Loucy (cell line): ENCODE measurements around the gene CLIP1.

Source experiments
- H2AFZ ChIP-seq: fragments of 200-600 bp; sonication (generic); 2 replicates; pipeline ENCODE4 v1.6.0; 2016; ENCODE audit warnings: antibody characterized with exemption, mild to moderate bottlenecking, low read length, moderate library complexity
- H3F3A ChIP-seq: fragments of 200-600 bp; 2 replicates; pipeline ENCODE4 v1.6.0; 2016; ENCODE audit warnings: antibody characterized with exemption, low read depth, mild to moderate bottlenecking
- H3K27me3 ChIP-seq: fragments of 200-600 bp; sonication (generic); 2 replicates; pipeline ENCODE4 v1.6.1; 2014; ENCODE audit warnings: low read length, mild to moderate bottlenecking; ENCODE audit not compliant: insufficient read depth, poor library complexity, severe bottlenecking
- H3K36me3 ChIP-seq: fragments of 200-600 bp; sonication (generic); 2 replicates; pipeline ENCODE4 v1.6.1; 2016; ENCODE audit warnings: low read length; ENCODE audit not compliant: insufficient read depth
- H3K4me1 ChIP-seq: fragments of 200-600 bp; sonication (generic); 2 replicates; pipeline ENCODE4 v1.5.1; 2014; ENCODE audit warnings: low read length, mild to moderate bottlenecking; ENCODE audit not compliant: insufficient read depth, poor library complexity, severe bottlenecking
- H3K4me2 ChIP-seq: fragments of 200-600 bp; sonication (generic); 2 replicates; pipeline ENCODE4 v1.6.0; 2014; ENCODE audit warnings: antibody characterized with exemption, low read length, low read depth, mild to moderate bottlenecking; ENCODE audit not compliant: poor library complexity, severe bottlenecking
- H3K4me3 ChIP-seq: fragments of 200-600 bp; sonication (generic); 2 replicates; pipeline ENCODE4 v1.5.1; 2014; ENCODE audit warnings: low read length, mild to moderate bottlenecking, mixed read lengths; ENCODE audit not compliant: poor library complexity, severe bottlenecking
- H3K79me2 ChIP-seq: fragments of 200-600 bp; sonication (generic); 2 replicates; pipeline ENCODE4 v1.6.1; 2014; ENCODE audit warnings: low read length; ENCODE audit not compliant: insufficient read depth
- H3K9ac ChIP-seq: fragments of 200-600 bp; sonication (generic); 2 replicates; pipeline ENCODE4 v1.6.0; 2014; ENCODE audit warnings: mild to moderate bottlenecking, low read depth, low read length, moderate library complexity; ENCODE audit not compliant: poor library complexity, severe bottlenecking
- H3K9me2 ChIP-seq: fragments of 200-600 bp; sonication (generic); replicated peaks from 2 replicates; pipeline ENCODE4 v1.6.1; 2016; ENCODE audit warnings: low read depth, low read length, mixed read lengths
- H3K9me3 ChIP-seq: fragments of 200-600 bp; sonication (generic); 2 replicates; pipeline ENCODE4 v1.6.1; 2014; ENCODE audit warnings: mild to moderate bottlenecking, antibody characterized with exemption, low read length, low read depth; ENCODE audit not compliant: insufficient read depth
- H4K20me1 ChIP-seq: fragments of 200-600 bp; sonication (generic); 2 replicates; pipeline ENCODE4 v1.6.0; 2014; ENCODE audit warnings: antibody characterized with exemption, low read length, mild to moderate bottlenecking; ENCODE audit not compliant: insufficient read depth, poor library complexity, severe bottlenecking
- EZH2phosphoT487 ChIP-seq: fragments of 200-600 bp; IDR thresholded peaks from 2 replicates; pipeline ENCODE4 v1.6.1; 2018; ENCODE audit warnings: antibody characterized with exemption, mild to moderate bottlenecking, moderate library complexity, borderline replicate concordance
- TF ChIP-seq, protein P1 (sequence below): fragments of 200-600 bp; sonication (generic); conservative IDR thresholded peaks from 2 replicates; pipeline ENCODE4 v1.5.1; 2014; ENCODE audit warnings: mild to moderate bottlenecking, antibody characterized with exemption, low read length

CLIP1 gene

DNA sequence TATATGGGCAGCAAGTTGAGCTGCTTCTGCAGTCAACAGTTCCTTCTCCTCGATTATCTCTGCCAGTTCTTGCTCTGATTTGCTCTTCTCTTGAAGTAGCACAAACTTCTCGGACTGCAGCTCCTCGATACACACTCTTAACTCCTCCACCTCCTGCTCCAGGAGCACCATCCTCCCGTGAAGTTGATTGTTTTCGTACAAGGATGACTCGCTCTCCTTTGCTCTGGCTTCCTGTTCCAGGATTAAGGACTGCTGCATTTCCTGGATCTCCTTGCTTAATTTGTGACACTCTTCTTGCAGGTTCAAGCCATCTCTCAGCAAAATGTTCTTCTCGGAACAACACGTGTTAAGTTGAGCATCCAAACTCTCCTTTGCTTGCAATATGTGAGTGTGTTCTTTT lies 100.0 kb downstream of the CLIP1 start:
- no peaks in the 10 kb centered on the region for H3K27me3 ChIP-seq
- H3K4me3 ChIP-seq, result no peak overlapping the region
- peaks cover 3% of the 10 kb centered on the region; the same call in 1 of the 2 replicates for H3K36me3 ChIP-seq
- no peaks in the 10 kb centered on the region for H3K79me2 ChIP-seq
- no peak for TF ChIP-seq EZH2phosphoT487
- TF ChIP-seq, protein P1, sequence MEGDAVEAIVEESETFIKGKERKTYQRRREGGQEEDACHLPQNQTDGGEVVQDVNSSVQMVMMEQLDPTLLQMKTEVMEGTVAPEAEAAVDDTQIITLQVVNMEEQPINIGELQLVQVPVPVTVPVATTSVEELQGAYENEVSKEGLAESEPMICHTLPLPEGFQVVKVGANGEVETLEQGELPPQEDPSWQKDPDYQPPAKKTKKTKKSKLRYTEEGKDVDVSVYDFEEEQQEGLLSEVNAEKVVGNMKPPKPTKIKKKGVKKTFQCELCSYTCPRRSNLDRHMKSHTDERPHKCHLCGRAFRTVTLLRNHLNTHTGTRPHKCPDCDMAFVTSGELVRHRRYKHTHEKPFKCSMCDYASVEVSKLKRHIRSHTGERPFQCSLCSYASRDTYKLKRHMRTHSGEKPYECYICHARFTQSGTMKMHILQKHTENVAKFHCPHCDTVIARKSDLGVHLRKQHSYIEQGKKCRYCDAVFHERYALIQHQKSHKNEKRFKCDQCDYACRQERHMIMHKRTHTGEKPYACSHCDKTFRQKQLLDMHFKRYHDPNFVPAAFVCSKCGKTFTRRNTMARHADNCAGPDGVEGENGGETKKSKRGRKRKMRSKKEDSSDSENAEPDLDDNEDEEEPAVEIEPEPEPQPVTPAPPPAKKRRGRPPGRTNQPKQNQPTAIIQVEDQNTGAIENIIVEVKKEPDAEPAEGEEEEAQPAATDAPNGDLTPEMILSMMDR, result no peak
- H3K9me3 ChIP-seq, result no peaks in the 10 kb centered on the region
- no peak overlapping the region for H3K4me2 ChIP-seq
- H2AFZ ChIP-seq, result no peak overlapping the region
- H3K9me2 ChIP-seq, result no peaks in the 10 kb centered on the region
- H3F3A ChIP-seq, result no peaks in the 10 kb centered on the region
- no peaks in the 10 kb centered on the region for H3K4me1 ChIP-seq
- H3K9ac ChIP-seq, result no peak overlapping the region
- no peaks in the 10 kb centered on the region for H4K20me1 ChIP-seq

- Histone ChIP-seq H3F3A (no peaks in the 10 kb centered on the region), H4K20me1 (no peaks in the 10 kb centered on the region), H3K36me3 (peaks cover 10% of the 10 kb centered on the region; the same call in 1 of the 2 replicates), H3K9me2 (no peaks in the 10 kb centered on the region), H3K9me3 (no peaks in the 10 kb centered on the region), H3K4me2 (no peak overlapping the region), H3K27me3 (no peaks in the 10 kb centered on the region), H3K79me2 (no peaks in the 10 kb centered on the region), H3K4me3 (no peak overlapping the region), H3K9ac (no peak overlapping the region), H2AFZ (no peak overlapping the region), H3K4me1 (no peaks in the 10 kb centered on the region)
- no peak for TF ChIP-seq EZH2phosphoT487
- TF ChIP-seq, protein P1, result no peak
These were observed 103.6 kb downstream of the CLIP1 start for GRCh38 chr12:122318607-122319605.

GRCh38 chr12:122312926-122313325 lies 109.5 kb downstream of the CLIP1 start:
- H4K20me1 ChIP-seq, result no peaks in the 10 kb centered on the region
- no peaks in the 10 kb centered on the region for H3K9me3 ChIP-seq
- H3K9ac ChIP-seq, result no peak overlapping the region
- H3F3A ChIP-seq, result no peaks in the 10 kb centered on the region
- no peaks in the 10 kb centered on the region for H3K79me2 ChIP-seq
- no peak overlapping the region for H3K4me2 ChIP-seq
- no peak overlapping the region for H2AFZ ChIP-seq
- H3K36me3 ChIP-seq, result peaks cover 11% of the 10 kb centered on the region; the same call in 1 of the 2 replicates
- H3K4me1 ChIP-seq, result peaks cover 7% of the 10 kb centered on the region
- no peaks in the 10 kb centered on the region for H3K9me2 ChIP-seq
- no peak overlapping the region for H3K4me3 ChIP-seq
- no peaks in the 10 kb centered on the region for H3K27me3 ChIP-seq
- no peak for TF ChIP-seq EZH2phosphoT487
- TF ChIP-seq, protein P1, result no peak
